Skeletal muscle tissue (tissue), 4 donors: Measurements from ENCODE around the gene RPL27. TPM values are rescaled to one million over a fixed set of nuclear protein-coding genes. Genes with fewer than 3 reads are reported as not detected.
A peak's percentile ranks its signal among the peaks of the same experiment; 100 is the strongest.
"Not testable (repeated sequence)": the region's sequence is repeated elsewhere in the genome, so short reads cannot be mapped to it uniquely, and the experiment has no call there.

Source experiments
- H3K27ac ChIP-seq: one replicate; pipeline ENCODE4 v1.7.0; 2013; ENCODE audit warnings: mild to moderate bottlenecking, low read depth, low read length, inconsistent platforms
- H3K27me3 ChIP-seq, 3 donors: one replicate each; pipeline ENCODE4 v1.7.0; 2013; ENCODE audit warnings: low read length in 3 of 3; ENCODE audit not compliant: control insufficient read depth in 3 of 3, insufficient read depth in 3 of 3
- H3K36me3 ChIP-seq, 3 donors: one replicate each; pipeline ENCODE4 v1.7.0; 2013; ENCODE audit warnings: low read length in 3 of 3; ENCODE audit not compliant: control insufficient read depth in 3 of 3, insufficient read depth in 3 of 3
- H3K4me1 ChIP-seq, 3 donors: one replicate each; pipeline ENCODE4 v1.7.0; 2013; ENCODE audit warnings: low read length in 3 of 3, mild to moderate bottlenecking in 3 of 3; ENCODE audit not compliant: control insufficient read depth in 3 of 3, insufficient read depth in 3 of 3
- H3K4me3 ChIP-seq, 3 donors: one replicate each; pipeline ENCODE4 v1.7.0; 2013; ENCODE audit warnings: low read length in 3 of 3
- H3K9ac ChIP-seq, 3 donors: one replicate each; pipeline ENCODE4 v1.7.0; 2013; ENCODE audit warnings: low read length in 3 of 3, mild to moderate bottlenecking in 3 of 3, moderate library complexity in 2 of 3, low read depth in 1 of 3
- H3K9me3 ChIP-seq, 3 donors: one replicate each; pipeline ENCODE4 v1.7.0; 2013; ENCODE audit warnings: low read length in 3 of 3; ENCODE audit not compliant: control insufficient read depth in 3 of 3
- total RNA-seq: library from RNA; depleted of rRNA; stranded (reverse); fragments of >200 nt; gene quantifications from one replicate; pipeline ENCODE4 v1.2.3, GENCODE V29; 2014
- donor health status: Osteomylitis.

Gene RPL27
- total RNA-seq, result 1,695 TPM

DNA sequence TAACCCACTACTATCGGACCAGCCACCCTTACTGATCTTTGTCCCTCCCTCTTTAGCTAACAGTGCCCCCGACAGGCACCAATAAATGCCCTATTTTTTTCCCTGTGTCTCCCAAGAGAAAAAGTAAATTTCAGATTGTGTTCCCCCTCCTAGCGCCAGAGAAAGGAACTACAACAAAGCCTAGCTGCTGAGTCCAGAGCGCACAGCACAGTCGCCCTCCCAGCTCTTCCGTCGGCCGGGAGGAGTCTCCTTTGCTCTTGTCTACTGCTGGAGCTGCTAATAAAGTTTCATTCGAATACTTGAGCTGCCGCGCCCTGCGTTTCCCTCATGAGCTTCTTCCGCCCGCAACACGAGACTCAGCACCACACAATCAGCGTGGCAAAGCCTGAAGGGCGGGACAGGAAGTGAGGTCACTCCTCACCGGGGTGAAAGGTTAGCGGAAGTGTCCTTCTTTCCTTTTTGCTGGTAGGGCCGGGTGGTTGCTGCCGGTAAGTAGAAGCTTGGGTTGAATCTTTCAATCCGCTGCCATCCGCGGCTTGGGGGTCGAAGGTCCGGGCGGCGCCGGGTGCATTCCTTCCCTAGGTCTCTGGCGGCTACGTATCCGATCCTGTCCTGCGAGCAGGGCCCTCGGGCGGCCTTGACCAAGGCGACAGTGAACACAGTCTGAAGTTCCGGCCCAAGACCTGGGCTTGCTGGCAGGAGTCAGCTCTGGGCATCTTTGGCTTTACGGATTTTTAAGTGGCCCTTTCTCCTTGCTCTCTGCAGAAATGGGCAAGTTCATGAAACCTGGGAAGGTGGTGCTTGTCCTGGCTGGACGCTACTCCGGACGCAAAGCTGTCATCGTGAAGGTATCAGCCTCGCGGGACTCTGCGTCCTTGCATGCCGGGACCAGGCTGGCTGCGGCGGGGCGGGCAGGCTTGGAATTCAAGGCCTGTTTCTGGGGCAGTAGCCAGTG, at the start of gene RPL27:
RPL27 (plus strand) TSS at position 436 of the 955 bp plus-strand sequence; CDS start at position 768, 332 bp downstream.
- Histone ChIP-seq H3K4me3 (peak within 1 kb of the TSS; percentile 90 to 98 (median 97)), H3K9me3 (no peaks in the 10 kb centered on the region), H3K36me3 (peaks cover 29 to 37% (median 31%) of the 10 kb centered on the region in 3 donors), H3K9ac (peak within 1 kb of the TSS; percentile 97 to 100 (median 98)), H3K27ac (peak within 1 kb of the TSS; percentile 90), H3K27me3 (no peaks in the 10 kb centered on the region), H3K4me1 (peaks cover 9 to 18% (median 12%) of the 10 kb centered on the region in 3 donors)

- H3K4me1 ChIP-seq, result no peaks in the 10 kb centered on the region
- H3K27me3 ChIP-seq, result no peaks in the 10 kb centered on the region
- no peak overlapping the region for H3K9ac ChIP-seq
- H3K9me3 ChIP-seq, result no peaks in the 10 kb centered on the region
- no peak overlapping the region for H3K4me3 ChIP-seq
- H3K27ac ChIP-seq, result no peak overlapping the region
- peaks cover 37 to 54% (median 46%) of the 10 kb centered on the region in 3 donors for H3K36me3 ChIP-seq
These were observed 48.0 kb upstream of the RPL27 start for GRCh38 chr17:42950044-42950783.

GRCh38 chr17:42953669-42954068, 44.5 kb upstream of the RPL27 start:
- H3K4me1 ChIP-seq, result no peaks in the 10 kb centered on the region
- no peak overlapping the region for H3K27ac ChIP-seq
- H3K9me3 ChIP-seq, result no peaks in the 10 kb centered on the region
- H3K9ac ChIP-seq, result no peak overlapping the region
- H3K36me3 ChIP-seq, result peaks cover 53 to 71% (median 66%) of the 10 kb centered on the region in 3 donors
- H3K27me3 ChIP-seq, result no peaks in the 10 kb centered on the region
- H3K4me3 ChIP-seq, result no peak overlapping the region

DNA sequence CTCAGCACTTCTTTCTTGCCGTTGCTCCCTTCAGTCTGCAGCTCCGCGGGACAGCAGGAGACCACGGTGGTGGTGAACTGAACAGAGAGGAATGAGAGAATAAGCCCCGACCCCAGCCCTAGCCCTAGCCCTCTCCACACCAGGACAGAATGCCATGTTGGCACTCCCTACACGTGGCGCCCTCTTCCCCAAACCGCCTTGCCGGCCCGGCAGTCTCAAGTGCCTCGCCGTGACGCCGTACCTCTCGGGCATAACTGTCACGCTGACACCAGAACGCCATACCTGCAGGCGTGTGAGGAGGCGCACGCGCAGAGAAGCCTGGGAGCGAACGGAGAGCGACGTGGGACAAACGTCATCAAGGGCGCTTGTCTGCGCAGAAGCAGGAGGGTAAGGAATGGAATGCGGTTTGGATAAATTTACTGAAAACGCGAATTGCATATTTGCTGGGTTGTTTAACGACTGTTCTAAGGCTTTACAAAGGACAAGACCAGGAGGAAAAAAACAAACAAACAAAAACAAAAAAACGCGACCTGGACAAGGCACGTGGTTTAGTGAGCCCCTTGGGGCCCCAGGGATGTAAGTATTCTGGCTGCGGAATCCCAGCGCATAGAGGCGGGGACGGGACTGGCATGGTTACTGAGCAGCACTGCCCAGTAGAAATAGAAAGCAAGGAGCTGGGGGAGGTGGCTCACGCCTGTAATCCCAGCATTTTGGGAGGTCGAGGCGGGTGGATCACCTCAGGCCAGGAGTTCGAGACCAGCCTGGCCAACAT, 33.9 kb upstream of the RPL27 start, which contains the start of gene AARSD1:
AARSD1 (minus strand) TSS at position 294 of the 772 bp plus-strand sequence; CDS start at position 280, 14 bp downstream.
- peaks cover 16 to 31% (median 27%) of the 10 kb centered on the region in 3 donors for H3K36me3 ChIP-seq
- H3K9me3 ChIP-seq, result no peaks in the 10 kb centered on the region
- no peaks in the 10 kb centered on the region for H3K27me3 ChIP-seq
- H3K9ac ChIP-seq, result peak within 1 kb of the TSS; percentile 85 to 97 (median 93)
- H3K27ac ChIP-seq, result peak within 1 kb of the TSS; percentile 82
- H3K4me3 ChIP-seq, result peak within 1 kb of the TSS; percentile 85 to 97 (median 97)
- peaks cover 6 to 13% (median 7%) of the 10 kb centered on the region in 3 donors for H3K4me1 ChIP-seq

DNA sequence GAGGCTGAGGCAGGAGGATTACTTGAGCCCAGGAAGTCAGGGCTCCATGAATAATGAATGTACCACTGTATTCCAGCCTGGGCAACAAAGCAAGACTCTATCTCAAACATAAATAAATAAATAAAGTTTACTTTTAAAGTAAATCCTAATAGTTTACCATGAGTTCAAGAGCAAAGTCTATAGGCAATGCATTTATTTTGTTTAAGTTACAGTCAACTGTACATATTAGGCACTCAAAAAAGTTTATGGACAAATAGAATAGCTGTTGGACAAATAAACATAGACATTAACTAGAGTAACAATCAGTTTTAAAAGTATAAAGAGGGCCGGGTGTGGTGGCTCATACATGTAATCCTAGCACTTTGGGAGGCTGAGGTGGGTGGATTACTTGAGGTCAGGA, 30.3 kb upstream of the RPL27 start:
- Histone ChIP-seq H3K4me1 (peaks cover 4 to 8% (median 7%) of the 10 kb centered on the region in 3 donors), H3K9me3 (no peaks in the 10 kb centered on the region), H3K27me3 (no peaks in the 10 kb centered on the region), H3K27ac (no peak overlapping the region), H3K4me3 (no peak overlapping the region), H3K36me3 (no peaks in the 10 kb centered on the region), H3K9ac (no peak overlapping the region)

DNA sequence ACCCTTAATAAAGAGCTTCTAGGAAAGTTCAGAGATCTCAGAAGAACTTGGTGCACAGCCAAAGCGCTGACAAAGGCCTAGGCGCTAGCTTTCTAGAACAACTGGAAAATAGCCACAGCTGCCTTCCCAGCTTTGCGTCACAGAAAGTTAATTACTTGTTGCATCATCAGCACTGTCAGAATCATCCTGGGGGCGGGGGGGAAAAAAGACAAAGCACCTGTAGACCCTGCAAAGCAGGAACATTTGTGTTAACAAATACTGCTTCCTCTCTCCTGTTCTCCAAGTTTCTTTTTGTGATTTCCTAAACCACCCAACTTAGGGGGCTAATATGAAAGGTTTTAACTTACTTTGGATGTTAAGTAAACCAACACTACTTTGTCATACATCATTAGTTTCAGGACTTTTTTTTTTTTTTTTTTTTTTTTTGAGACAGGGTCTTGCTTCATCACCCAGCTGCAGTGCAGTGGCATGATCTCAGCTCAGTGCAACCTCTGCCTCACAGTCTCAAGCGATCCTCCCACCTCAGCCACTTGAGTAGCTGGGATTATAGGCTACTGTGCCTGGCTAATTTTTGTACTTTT, 29.1 kb upstream of the RPL27 start:
- Histone ChIP-seq H3K27ac (no peak overlapping the region), H3K4me3 (no peak overlapping the region), H3K9ac (no peak overlapping the region), H3K36me3 (no peaks in the 10 kb centered on the region), H3K4me1 (no peaks in the 10 kb centered on the region), H3K9me3 (no peaks in the 10 kb centered on the region), H3K27me3 (no peaks in the 10 kb centered on the region)

GRCh38 chr17:42971589-42971988, 26.6 kb upstream of the RPL27 start:
- H3K9me3 ChIP-seq, result no peaks in the 10 kb centered on the region

DNA sequence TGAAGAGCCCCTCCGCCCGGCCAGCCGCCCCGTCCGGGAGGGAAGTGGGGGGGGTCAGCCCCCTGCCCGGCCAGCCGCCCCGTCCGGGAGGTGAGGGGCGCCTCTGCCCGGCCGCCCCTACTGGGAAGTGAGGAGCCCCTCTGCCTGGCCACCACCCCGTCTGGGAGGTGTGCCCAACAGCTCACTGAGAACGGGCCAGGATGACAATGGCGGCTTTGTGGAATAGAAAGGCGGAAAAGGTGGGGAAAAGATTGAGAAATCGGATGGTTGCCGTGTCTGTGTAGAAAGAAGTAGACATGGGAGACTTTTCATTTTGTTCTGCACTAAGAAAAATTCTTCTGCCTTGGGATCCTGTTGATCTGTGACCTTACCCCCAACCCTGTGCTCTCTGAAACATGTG, 24.9 kb upstream of the RPL27 start:
- H3K27me3 ChIP-seq, H3K9me3 ChIP-seq, H3K27ac ChIP-seq, H3K36me3 ChIP-seq, H3K9ac ChIP-seq, H3K4me3 ChIP-seq: not testable (repeated sequence)
- peaks cover 6 to 18% (median 12%) of the 10 kb centered on the region in 3 donors for H3K4me1 ChIP-seq

More at GRCh38 chr17:42971589-42971988, 26.6 kb upstream of the RPL27 start:
- Histone ChIP-seq H3K36me3 (no peaks in the 10 kb centered on the region), H3K27me3 (no peaks in the 10 kb centered on the region), H3K4me3 (no peak overlapping the region), H3K27ac (no peak overlapping the region), H3K4me1 (peaks cover 6 to 18% (median 12%) of the 10 kb centered on the region in 3 donors), H3K9ac (no peak overlapping the region)

GRCh38 chr17:42975265-42975664, 23.0 kb upstream of the RPL27 start:
- H3K4me3 ChIP-seq, result peak overlapping the region in 1 of 3 donors; percentile 19
- peak overlapping the region; percentile 17 to 63 (median 45) for H3K9ac ChIP-seq
- no peaks in the 10 kb centered on the region for H3K36me3 ChIP-seq
- H3K4me1 ChIP-seq, result peaks cover 20 to 32% (median 25%) of the 10 kb centered on the region in 3 donors
- H3K27ac ChIP-seq, result peak overlapping the region; percentile 81
- no peaks in the 10 kb centered on the region for H3K9me3 ChIP-seq
- H3K27me3 ChIP-seq, result no peaks in the 10 kb centered on the region
